ENCODE data around the gene GIPR.
"Not testable (repeated sequence)": the region's sequence is repeated elsewhere in the genome, so short reads cannot be mapped to it uniquely, and the experiment has no call there.

The GIPR gene

DNA sequence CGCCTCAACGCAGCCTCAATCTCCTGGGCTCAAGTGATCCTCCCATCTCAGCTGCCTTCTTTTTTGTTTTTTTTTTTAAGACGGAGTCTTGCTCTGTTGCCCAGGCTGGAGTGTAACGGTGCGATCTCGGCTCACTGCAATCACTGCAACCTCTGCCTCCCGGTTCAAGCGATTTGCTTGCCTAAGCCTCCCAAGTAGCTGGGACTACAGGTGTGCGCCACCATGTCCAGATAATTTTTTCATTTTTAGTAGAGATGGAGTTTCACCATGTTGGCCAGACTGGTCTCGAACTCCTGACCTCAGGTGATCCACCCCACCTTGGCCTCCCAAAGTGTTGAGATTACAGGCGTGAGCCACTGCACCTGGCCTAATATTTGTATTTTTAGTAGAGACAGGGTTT is 52.0 kb downstream of the GIPR start:
- FAIRE-seq: not testable (repeated sequence)

DNA sequence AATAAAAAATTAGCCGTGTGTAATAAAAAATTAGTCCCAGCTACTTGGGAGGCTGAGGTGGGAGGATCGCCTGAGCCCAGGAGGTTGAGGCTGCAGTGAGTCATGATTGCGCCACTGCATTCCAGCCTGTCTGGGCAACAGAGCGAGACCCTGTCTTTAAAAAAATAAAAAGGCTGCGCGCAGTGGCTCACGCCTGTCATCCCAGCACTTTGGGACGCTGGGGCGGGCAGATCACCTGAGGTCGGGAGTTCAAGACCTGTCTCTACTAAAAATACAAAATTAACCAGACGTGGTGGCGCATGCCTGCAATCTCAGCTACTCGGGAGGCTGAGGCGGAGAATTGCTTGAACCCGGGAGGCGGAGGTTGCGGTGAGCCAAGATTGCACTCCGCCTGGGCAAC is 60.7 kb downstream of the GIPR start:
- not testable (repeated sequence) for FAIRE-seq

More for the DNA sequence above, 52.0 kb downstream of the GIPR start:
- DNase-seq (ENCODE audit: extremely low spot score, insufficient read length, low read depth): not testable (repeated sequence)

DNA sequence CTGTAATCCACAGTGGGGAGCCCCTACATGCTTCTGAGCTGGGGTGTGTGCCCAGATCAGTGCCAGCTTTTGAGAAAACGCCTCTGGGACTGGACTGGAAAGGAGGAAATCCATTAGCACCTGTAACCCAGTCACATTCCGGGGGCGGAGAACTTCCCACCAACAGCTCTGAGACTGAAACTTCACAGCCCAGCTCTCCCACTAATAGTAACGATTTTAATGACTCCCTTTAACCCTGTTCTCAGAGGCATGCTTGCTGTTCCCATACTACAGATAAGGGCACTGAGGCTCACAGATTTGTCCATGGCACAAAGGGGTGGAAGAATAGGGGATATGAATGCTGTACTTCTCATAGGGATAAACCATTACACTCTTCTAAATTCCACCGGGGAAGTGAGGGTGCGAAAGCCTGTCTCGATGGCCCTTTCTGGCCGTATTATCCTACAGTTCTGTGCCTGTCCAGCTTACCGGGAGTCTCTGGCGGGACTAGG is 61.8 kb downstream of the GIPR start:
- FAIRE-seq (peak; percentile 81), DNase-seq (ENCODE audit: extremely low spot score, insufficient read length, low read depth) (no peak)

More for the DNA sequence above, 60.7 kb downstream of the GIPR start:
- not testable (repeated sequence) for DNase-seq (ENCODE audit: extremely low spot score, insufficient read length, low read depth)

DNA sequence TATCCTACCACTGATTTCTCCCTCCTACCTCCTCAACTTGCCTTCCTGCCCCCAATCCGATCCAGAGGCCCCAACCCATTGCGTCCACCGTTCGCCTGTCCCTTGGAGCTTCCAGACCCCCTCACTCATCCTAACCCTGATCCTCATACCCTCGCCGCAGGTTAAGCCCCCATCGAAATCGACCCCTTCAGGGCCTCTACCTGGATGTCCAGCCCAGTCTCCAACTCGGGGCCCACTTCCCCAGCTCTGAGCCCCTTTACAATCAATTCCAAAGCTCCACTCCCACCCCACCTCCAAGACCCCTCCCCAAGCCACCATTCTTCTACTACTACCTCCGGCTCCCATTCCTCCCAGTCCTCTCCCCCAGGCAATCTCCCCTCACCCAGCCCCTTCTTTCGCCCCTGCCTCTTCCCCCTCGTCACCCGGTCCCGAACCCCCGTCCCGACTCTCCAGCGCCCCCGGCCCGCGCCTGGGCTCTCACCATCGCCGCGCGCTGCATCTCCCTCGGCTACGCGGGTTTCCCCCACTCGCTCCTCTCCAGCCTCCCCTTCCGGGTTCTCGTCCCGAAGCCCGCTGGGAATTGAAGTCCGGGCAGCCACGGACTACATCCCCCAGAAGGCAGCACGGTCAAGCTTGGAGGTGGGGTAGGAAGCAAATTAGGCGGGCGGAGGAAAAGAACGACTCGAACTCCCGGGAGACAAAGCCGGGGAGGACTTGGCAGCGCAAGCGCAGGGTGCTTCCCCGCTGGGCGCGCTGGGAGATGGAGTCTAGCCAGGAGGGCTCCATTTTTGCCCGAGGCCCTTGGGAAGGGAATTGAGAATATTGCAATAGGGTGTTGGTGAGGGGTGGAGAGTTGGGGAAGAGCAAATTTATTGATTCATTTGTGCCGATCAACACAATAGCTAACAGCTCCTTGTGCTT is 62.6 kb downstream of the GIPR start, which contains the start of gene FBXO46:
Gene FBXO46, minus strand, starts transcription at position 529 of the 921 bp plus-strand sequence. CDS start 17,401 bp downstream, outside the sequence.
- FAIRE-seq: peak; percentile 99
- DNase-seq (ENCODE audit: extremely low spot score, insufficient read length, low read depth): peak; percentile 94
